ENCODE measurements around the gene PRAMEF14. TPM values are rescaled to one million over a fixed set of nuclear protein-coding genes. Genes with fewer than 3 reads are reported as not detected.

The PRAMEF14 gene
- not detected in 2 replicates for polyA plus RNA-seq

GRCh38 chr1:13347034-13347433, at the start of gene PRAMEF14:
Gene PRAMEF14, minus strand, starts transcription at chr1:13347134. Its CDS starts 1,820 bp downstream, at chr1:13345314.

GRCh38 chr1:13389332-13389731, 42.4 kb upstream of the PRAMEF14 start, which contains the start of gene PRAMEF17:
Gene PRAMEF17, plus strand, starts transcription at chr1:13389632. Its CDS starts 26 bp downstream, at chr1:13389658.

DNA sequence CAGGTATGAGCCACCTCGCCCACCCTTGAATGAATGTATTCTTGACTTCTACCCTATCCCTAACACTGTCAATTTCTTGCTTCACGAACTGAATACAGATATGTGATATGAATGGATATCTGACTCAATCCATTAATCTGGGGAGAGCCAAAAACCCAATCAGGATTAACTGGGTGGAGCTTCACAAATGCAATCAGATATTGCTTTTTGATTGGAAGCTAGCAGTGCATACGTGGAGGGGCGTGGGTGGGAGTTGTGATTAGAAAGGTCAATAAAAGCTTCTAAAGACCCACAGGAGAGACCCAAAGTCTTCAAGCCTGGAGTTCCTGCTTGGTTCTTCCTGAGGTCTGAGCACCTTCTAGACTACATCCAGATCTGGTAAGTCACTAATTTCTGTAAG, 31.7 kb downstream of the PRAMEF14 start, which contains the start of gene PRAMEF15:
PRAMEF15 (plus strand) TSS at position 301 of the 400 bp plus-strand sequence. CDS start 2,827 bp downstream, outside the sequence.

GRCh38 chr1:13303239-13303638, 43.7 kb downstream of the PRAMEF14 start, which contains the start of gene PRAMEF33:
Gene PRAMEF33, plus strand, starts transcription at chr1:13303539. Its CDS starts 2,416 bp downstream, at chr1:13305955.

Other genes with a start within 250 kb of the PRAMEF14 start
- not detected in 2 replicates for gene HNRNPCL2, start 230.3 kb downstream of the PRAMEF14 start, polyA plus RNA-seq
- gene PRAMEF26, start 191.1 kb downstream of the PRAMEF14 start, polyA plus RNA-seq: not detected in 2 replicates
- gene HNRNPCL4, start 181.5 kb downstream of the PRAMEF14 start, polyA plus RNA-seq: not detected in 2 replicates
- gene PRAMEF9, start 175.3 kb downstream of the PRAMEF14 start, polyA plus RNA-seq: not detected in 2 replicates
- gene PRAMEF13, start 145.7 kb downstream of the PRAMEF14 start, polyA plus RNA-seq: not detected in 2 replicates
- gene PRAMEF18, start 121.0 kb downstream of the PRAMEF14 start, polyA plus RNA-seq: not detected in 2 replicates
- not detected in 2 replicates for gene PRAMEF5, start 92.9 kb downstream of the PRAMEF14 start, polyA plus RNA-seq
- not detected in 2 replicates for gene PRAMEF8, start 62.0 kb downstream of the PRAMEF14 start, polyA plus RNA-seq
- not detected in 2 replicates for gene PRAMEF33, start 43.6 kb downstream of the PRAMEF14 start, polyA plus RNA-seq
- not detected in 2 replicates for gene PRAMEF15, start 31.6 kb downstream of the PRAMEF14 start, polyA plus RNA-seq
- gene PRAMEF19, start 24.8 kb upstream of the PRAMEF14 start, polyA plus RNA-seq: not detected in 2 replicates
- gene PRAMEF17, start 42.5 kb upstream of the PRAMEF14 start, polyA plus RNA-seq: not detected in 2 replicates
- gene PRAMEF20, start 63.3 kb upstream of the PRAMEF14 start, polyA plus RNA-seq: not detected in 2 replicates
- not detected in 2 replicates for gene LRRC38, start 166.9 kb upstream of the PRAMEF14 start, polyA plus RNA-seq
- 4.1 TPM in 2 replicates for gene PDPN, start 236.7 kb upstream of the PRAMEF14 start, polyA plus RNA-seq